CD4-positive, alpha-beta T cell treated with Interleukin-2 at 100 ng/mL for 4 hours (primary cell): ENCODE data around the gene TGM5.

Source experiments
- DNase-seq: peaks from one replicate; pipeline ENCODE4 v3.0.0-alpha.2; 2020; ENCODE audit warnings: low spot score

TGM5 gene

DNA sequence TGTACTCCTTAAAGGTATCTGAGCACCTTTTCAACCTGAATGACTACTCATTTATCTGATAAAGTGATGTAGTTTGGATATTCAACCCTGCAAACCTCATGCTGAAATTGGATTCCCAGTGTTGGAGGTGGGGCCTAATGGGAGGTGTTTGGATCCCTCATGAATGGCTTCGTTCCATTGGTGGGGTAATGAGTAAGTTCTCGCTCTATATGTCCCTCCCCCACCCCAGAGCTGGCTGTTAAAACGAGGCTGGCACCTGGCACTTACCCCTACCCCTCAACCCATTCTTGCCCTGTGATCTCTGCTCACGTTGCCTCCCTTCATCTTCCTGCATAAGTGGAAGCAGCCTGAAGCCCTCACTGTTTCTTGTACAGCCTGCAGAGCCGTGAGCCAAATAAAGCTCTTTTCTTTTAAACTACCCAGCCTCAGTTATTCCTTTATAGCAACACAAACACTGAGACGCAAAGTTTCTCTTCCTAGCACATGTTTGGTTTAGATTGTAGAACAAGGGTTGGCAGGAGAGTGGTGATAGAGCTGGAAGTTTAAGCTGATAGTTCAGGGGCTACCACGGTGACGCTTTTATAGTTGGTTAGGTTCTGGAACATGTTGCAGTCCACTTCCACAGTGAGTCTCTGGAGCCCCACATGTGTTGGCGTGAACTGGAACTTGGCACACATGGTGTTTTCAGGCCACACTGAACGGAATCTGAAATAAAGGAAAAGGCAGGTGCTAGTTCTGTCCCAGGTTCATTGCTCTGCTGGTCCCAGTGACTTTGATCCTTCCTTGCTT, 69.8 kb downstream of the TGM5 start:
- DNase-seq, result no peak

DNA sequence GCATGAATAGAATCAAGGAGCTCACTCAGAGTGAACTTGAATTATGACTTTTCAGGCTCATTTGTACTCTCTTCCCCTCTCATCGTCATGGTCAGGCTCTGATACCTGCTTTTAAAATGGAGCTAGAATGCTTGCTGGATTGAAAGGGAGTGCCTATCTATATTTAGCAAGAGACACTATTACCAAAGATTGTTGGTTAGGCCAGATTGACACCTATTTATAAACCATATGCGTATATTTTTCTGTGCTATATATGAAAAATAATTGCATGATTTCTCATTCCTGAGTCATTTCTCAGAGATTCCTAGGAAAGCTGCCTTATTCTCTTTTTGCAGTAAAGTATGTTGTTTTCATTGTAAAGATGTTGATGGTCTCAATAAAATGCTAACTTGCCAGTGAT, 71.9 kb downstream of the TGM5 start:
- DNase-seq, result no peak

DNA sequence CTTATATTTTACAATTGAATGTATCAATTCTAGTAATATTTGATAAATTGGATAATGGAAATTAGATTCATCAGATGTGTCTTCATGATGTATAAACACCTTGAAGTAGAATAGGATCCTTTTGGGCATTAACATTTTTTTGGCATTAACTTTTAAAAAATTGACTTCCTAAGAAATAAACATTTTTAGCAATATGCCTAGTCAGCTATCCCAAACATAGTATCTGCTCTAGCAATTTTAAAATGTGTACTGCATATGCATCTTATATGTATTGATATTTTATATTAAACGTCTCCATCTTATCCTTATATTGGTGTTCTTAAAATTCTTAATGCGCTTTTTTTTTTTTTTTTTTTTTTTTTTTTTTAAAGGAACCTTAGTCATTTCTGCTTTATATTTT, 73.0 kb downstream of the TGM5 start:
- no peak for DNase-seq

DNA sequence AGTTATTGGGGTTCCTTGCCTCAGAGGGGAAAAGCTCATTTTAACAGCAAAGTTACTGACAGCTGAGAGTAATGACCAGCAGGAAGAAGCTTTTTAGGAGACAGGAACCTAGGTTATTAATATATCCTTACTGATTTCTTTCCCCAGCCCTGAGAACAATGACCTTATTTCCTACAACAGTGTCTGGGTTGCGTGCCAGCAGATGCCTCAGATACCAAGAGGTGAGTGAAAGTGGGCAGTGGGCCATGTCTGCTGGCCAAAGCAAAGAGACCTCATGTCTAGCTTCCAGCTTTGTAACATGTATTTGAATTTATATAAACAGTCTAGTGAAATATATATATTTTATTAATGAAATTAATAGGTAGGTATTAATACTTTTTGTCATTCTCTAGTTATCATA, 76.5 kb downstream of the TGM5 start:
- DNase-seq, result no peak

DNA sequence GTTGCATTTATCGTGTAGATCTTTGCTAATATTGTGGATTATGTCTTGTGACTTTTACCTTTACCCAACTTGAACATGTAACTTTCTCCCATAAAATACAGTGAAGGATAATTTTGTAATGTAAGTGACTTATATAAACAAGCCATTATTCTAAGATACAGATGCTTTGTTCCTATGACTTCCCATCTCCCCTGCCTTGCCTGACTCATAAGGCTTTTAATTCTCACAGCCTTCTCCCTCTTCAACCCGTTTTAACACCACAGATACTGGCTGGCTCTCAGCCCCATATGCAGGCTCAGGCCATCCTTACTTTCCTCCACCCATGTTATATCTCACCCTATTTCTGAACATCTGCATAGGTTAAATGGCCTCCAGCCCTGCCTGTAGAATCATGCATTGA, 77.4 kb downstream of the TGM5 start:
- no peak for DNase-seq

DNA sequence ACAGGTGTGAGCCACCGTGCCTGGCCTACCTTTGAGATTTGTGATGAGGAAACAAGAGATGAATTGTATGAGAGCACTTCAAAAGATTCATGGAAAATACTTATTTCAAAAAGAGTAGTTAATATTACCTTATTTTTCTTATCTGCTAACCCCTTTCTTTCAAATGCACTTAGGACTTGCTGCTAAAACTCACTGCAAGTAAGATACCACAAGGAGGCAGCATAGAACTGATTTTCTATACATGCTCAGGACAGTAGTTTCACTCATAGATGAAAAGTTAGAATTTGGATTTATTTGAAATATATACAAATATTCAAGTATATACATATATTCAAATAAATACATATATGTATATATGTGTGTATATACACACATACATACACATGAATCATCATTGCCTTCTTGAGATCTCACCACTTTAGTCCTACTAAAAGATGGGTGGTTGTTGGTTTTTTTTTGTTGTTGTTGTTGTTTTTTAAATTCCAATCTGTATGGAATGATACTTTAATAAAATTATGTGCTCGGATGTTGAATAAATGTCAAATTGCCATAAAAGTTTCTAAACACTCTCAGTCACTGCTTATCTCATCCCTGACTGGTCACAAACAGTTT, 79.1 kb downstream of the TGM5 start:
- peak; percentile 60 for DNase-seq

DNA sequence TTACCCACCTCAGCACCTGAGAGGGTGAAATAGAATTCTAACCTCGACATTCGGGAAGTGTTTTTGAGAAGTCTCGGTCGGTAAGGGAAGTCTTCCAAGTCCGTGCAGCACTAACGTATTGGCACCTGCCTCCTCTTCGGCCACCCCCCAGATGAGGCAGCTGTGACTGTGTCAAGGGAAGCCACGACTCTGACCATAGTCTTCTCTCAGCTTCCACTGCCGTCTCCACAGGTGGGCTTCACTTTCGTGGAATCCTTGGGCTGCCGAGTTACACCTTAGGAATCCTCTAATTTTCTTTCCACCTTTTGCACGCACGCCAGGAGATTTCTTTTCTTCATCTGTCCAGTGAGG, 80.8 kb downstream of the TGM5 start:
- no peak for DNase-seq

DNA sequence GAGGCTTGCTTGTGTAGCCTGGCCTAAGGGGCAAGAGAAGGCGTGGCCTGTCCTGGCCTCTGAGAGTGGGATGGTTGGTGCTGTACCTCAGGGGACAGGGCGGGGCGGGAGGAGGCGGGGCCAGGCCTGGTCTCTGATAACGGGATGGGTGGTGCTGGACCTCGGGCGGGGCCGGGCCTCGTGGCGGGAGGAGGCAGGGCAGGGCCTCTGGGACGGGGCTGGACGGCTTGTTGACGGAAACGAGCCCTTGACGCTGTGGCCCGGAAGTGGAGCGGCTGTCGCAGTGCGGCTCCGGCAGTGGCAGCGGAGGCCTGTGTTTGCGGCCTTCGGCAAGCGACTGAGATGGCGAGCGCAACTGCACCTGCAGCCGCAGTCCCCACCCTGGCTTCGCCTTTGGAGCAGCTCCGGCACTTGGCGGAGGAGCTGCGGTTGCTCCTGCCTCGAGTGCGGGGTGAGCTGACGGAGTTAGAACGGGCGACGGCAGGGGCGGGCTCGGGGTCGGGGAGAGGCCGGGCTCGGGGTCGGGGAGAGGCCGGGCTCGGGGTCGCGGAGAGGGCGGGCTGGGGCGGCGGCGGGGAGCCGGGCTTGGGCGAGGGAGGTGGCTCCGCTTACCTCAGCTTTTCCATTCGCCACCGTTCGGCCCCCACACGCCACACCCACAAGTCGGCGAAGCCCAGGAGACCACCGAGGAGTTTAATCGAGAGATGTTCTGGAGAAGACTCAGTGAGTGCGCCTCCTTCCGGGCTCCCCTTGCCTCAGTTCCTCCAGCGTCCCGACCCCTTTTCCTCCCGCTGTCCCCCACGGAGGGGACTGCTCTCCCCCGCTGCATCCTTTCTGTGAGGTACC, 81.3 kb downstream of the TGM5 start, which contains the start of gene CCNDBP1:
Gene CCNDBP1, plus strand, starts transcription at position 247 of the 846 bp plus-strand sequence. Its CDS starts 96 bp downstream, at position 343.
- peak; percentile 90 for DNase-seq

DNA sequence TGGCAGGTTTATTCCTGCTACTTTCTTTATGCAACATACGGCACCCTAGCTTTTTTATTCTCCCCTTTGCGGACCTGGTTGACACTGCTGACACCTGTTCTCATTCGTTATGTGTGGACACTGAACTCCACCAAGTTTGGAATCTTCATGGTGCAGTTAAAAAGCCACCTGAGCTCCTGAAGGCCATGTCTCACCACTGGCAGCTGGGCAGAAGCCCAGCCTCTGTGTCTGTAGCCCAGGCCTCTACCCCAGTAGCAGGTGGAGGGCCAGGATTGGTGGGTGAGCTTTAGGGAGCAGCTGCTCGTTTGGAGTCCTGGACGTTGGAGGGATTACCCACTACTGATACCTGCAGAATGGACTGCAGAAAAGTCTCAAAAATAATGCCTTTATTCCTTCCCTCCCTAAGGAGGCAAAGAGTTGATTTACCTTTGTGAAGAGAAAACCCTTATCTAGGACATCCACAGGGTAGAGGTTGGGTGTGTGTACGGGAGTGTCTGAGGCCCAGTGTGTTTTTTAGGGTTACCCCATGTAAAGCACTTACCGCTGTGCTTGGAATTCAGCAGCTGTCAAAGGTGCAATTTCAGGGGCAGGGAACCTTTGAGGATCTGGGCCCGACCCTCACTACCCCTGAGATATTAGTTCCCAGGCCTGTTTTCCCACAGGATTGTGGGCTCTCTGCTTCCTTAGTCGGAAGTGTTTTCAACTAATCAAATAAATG, 82.2 kb downstream of the TGM5 start:
- no peak for DNase-seq

DNA sequence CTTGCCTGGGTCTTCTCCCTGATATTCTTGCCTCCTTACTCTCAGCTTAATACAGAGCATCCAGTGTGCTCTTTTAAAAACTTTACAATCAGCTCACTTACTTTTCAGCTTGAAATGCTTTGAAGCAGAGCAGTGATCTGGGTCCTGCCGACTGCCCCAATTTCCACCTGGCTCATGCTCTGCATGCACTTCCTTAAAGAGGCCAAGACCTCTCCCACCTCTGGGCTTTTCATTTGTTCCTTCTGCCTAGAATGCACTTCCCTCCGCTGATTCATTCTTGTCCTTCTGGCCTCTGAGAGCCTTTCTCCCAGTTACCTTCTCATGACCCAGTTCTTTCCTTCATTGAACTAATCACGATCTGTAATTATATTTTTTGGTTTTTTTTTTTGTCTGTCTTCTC, 83.5 kb downstream of the TGM5 start:
- no peak for DNase-seq
